Epithelial cell of prostate (primary cell): ENCODE data around the gene CCK.
"Not testable (repeated sequence)": the region's sequence is repeated elsewhere in the genome, so short reads cannot be mapped to it uniquely, and the experiment has no call there.

ENCODE experiments used
- DNase-seq: peaks from one replicate; pipeline ENCODE4 v3.0.0-alpha.2; 2011; ENCODE audit warnings: low read depth, low spot score
- H3K27ac ChIP-seq: fragments of 450-650 bp; 2 replicates; pipeline ENCODE4 v1.5.1; 2017; ENCODE audit warnings: mild to moderate bottlenecking

CCK gene

GRCh38 chr3:42266085-42266484, at the start of gene CCK:
Gene CCK (minus strand): TSS chr3:42266185. CDS start chr3:42263630, 2,555 bp downstream.
- DNase-seq: no peak
- no peak within 1 kb of the TSS for H3K27ac ChIP-seq

- H3K27ac ChIP-seq: no peak overlapping the region
- no peak for DNase-seq
These were observed 48.4 kb upstream of the CCK start for GRCh38 chr3:42314411-42314810.

- no peak overlapping the region for H3K27ac ChIP-seq
- DNase-seq: peak; percentile 10
These were observed 42.7 kb upstream of the CCK start for GRCh38 chr3:42308651-42309050.

- no peak for DNase-seq
- no peak overlapping the region for H3K27ac ChIP-seq
These were observed 40.5 kb upstream of the CCK start for GRCh38 chr3:42306499-42306898.

GRCh38 chr3:42302924-42303634, 37.1 kb upstream of the CCK start:
- no peak overlapping the region for H3K27ac ChIP-seq
- DNase-seq: no peak

GRCh38 chr3:42301446-42302175, 35.6 kb upstream of the CCK start:
- H3K27ac ChIP-seq: no peak overlapping the region
- no peak for DNase-seq

- no peak for DNase-seq
- H3K27ac ChIP-seq: no peak overlapping the region
These were observed 34.8 kb upstream of the CCK start for GRCh38 chr3:42300778-42301177.

- H3K27ac ChIP-seq: no peak overlapping the region
- DNase-seq: no peak
These were observed 34.0 kb upstream of the CCK start for GRCh38 chr3:42300013-42300412.

- no peak overlapping the region for H3K27ac ChIP-seq
- DNase-seq: no peak
These were observed 32.3 kb upstream of the CCK start for GRCh38 chr3:42298259-42298658.

- DNase-seq: no peak
- no peak overlapping the region for H3K27ac ChIP-seq
These were observed 26.0 kb upstream of the CCK start for GRCh38 chr3:42292009-42292408.

GRCh38 chr3:42290966-42291714, 25.2 kb upstream of the CCK start:
- DNase-seq: no peak
- H3K27ac ChIP-seq: no peak overlapping the region

- no peak overlapping the region for H3K27ac ChIP-seq
- DNase-seq: no peak
These were observed 23.0 kb upstream of the CCK start for GRCh38 chr3:42289026-42289425.

- H3K27ac ChIP-seq: no peak overlapping the region
- no peak for DNase-seq
These were observed 22.4 kb upstream of the CCK start for GRCh38 chr3:42288385-42288784.

GRCh38 chr3:42287423-42287822, 21.4 kb upstream of the CCK start:
- not testable (repeated sequence) for DNase-seq, H3K27ac ChIP-seq

- H3K27ac ChIP-seq: no peak overlapping the region
- DNase-seq: no peak
These were observed 11.7 kb upstream of the CCK start for GRCh38 chr3:42277676-42278075.

- no peak for DNase-seq
- no peak overlapping the region for H3K27ac ChIP-seq
These were observed 10.5 kb upstream of the CCK start for GRCh38 chr3:42276141-42277132.

- H3K27ac ChIP-seq: no peak overlapping the region
- no peak for DNase-seq
These were observed 9.2 kb upstream of the CCK start for GRCh38 chr3:42275217-42275616.

GRCh38 chr3:42274266-42274665, 8.3 kb upstream of the CCK start:
- no peak overlapping the region for H3K27ac ChIP-seq
- no peak for DNase-seq

- H3K27ac ChIP-seq: no peak overlapping the region
- DNase-seq: no peak
These were observed 7.4 kb upstream of the CCK start for GRCh38 chr3:42273361-42273760.

GRCh38 chr3:42271786-42272185, 5.8 kb upstream of the CCK start:
- no peak overlapping the region for H3K27ac ChIP-seq
- no peak for DNase-seq
